ENCODE measurements around the gene FDCSP. TPM values are rescaled to one million over a fixed set of nuclear protein-coding genes. Genes with fewer than 3 reads are reported as not detected.

Gene FDCSP
- total RNA-seq (2022; extraction: Qiagen RNA extraction), result not detected in 5 replicates

GRCh38 chr4:70225824-70226223 lies at the start of gene FDCSP:
FDCSP (plus strand) TSS chr4:70226124; CDS start chr4:70231195, 5,071 bp downstream.

GRCh38 chr4:70195425-70195824 lies 30.5 kb upstream of the FDCSP start, which contains the start of gene ODAM:
ODAM (plus strand) TSS chr4:70195725; CDS start chr4:70196544, 819 bp downstream.

GRCh38 chr4:70242297-70242696 lies 16.4 kb downstream of the FDCSP start, which contains the start of gene CSN3:
CSN3 (plus strand) TSS chr4:70242597; CDS start chr4:70244820, 2,223 bp downstream.

Other genes with a start within 250 kb of the FDCSP start
- not detected in 5 replicates for gene STATH, start 230.2 kb upstream of the FDCSP start, total RNA-seq (2022; extraction: Qiagen RNA extraction)
- not detected in 5 replicates for gene HTN3, start 197.7 kb upstream of the FDCSP start, total RNA-seq (2022; extraction: Qiagen RNA extraction)
- gene HTN1, start 175.7 kb upstream of the FDCSP start, total RNA-seq (2022; extraction: Qiagen RNA extraction), result not detected in 5 replicates
- not detected in 5 replicates for gene PRR27, start 71.9 kb upstream of the FDCSP start, total RNA-seq (2022; extraction: Qiagen RNA extraction)
- gene ODAM, start 30.4 kb upstream of the FDCSP start, total RNA-seq (2022; extraction: Qiagen RNA extraction), result not detected in 5 replicates
- gene CSN3, start 16.5 kb downstream of the FDCSP start, total RNA-seq (2022; extraction: Qiagen RNA extraction), result not detected in 5 replicates
- gene CABS1, start 108.9 kb downstream of the FDCSP start, total RNA-seq (2022; extraction: Qiagen RNA extraction), result not detected in 5 replicates
- gene SMR3A, start 134.6 kb downstream of the FDCSP start, total RNA-seq (2022; extraction: Qiagen RNA extraction), result not detected in 5 replicates
- gene SMR3B, start 157.0 kb downstream of the FDCSP start, total RNA-seq (2022; extraction: Qiagen RNA extraction), result not detected in 5 replicates
- gene OPRPN, start 171.8 kb downstream of the FDCSP start, total RNA-seq (2022; extraction: Qiagen RNA extraction), result not detected in 5 replicates
- gene MUC7, start 246.1 kb downstream of the FDCSP start, total RNA-seq (2022; extraction: Qiagen RNA extraction), result not detected in 5 replicates

Measured in A549 treated with Mapracorat at 1 μM for 4 hours (cell line).